H9 (cell line): ENCODE results near the gene BEGAIN. TPM values are rescaled to one million over a fixed set of nuclear protein-coding genes. Genes with fewer than 3 reads are reported as not detected.

ENCODE experiments used
- DNase-seq: peaks from one replicate; pipeline ENCODE4 v3.0.0-alpha.2; 2017
- H2AFZ ChIP-seq: one replicate; pipeline ENCODE4 v1.6.1; 2013; ENCODE audit warnings: mild to moderate bottlenecking, low read length, control low read depth, moderate library complexity
- H2AK5ac ChIP-seq: 2 replicates; pipeline ENCODE4 v1.6.1; 2013; ENCODE audit warnings: low read length, control low read depth, mixed read lengths; ENCODE audit not compliant: insufficient read length
- H2BK120ac ChIP-seq: one replicate; pipeline ENCODE4 v1.6.1; 2013; ENCODE audit warnings: low read depth, mild to moderate bottlenecking, low read length, control low read depth, inconsistent platforms; ENCODE audit not compliant: poor library complexity, severe bottlenecking
- H2BK12ac ChIP-seq: 2 replicates; pipeline ENCODE4 v1.6.1; 2013; ENCODE audit warnings: low read length, control low read depth, mixed read lengths, low read depth; ENCODE audit not compliant: insufficient read length
- H2BK15ac ChIP-seq: 2 replicates; pipeline ENCODE4 v1.6.1; 2013; ENCODE audit warnings: low read depth, low read length, control low read depth
- H2BK20ac ChIP-seq: one replicate; pipeline ENCODE4 v1.6.1; 2013; ENCODE audit warnings: low read depth, mild to moderate bottlenecking, low read length, control low read depth, inconsistent platforms; ENCODE audit not compliant: poor library complexity, severe bottlenecking
- H2BK5ac ChIP-seq: 2 replicates; pipeline ENCODE4 v1.6.1; 2013; ENCODE audit warnings: low read length, control low read depth, mixed read lengths; ENCODE audit not compliant: insufficient read length
- H3K14ac ChIP-seq: 2 replicates; pipeline ENCODE4 v1.6.1; 2013; ENCODE audit warnings: low read length, control low read depth; ENCODE audit not compliant: insufficient read depth
- H3K18ac ChIP-seq: 2 replicates; pipeline ENCODE4 v1.6.1; 2013; ENCODE audit warnings: low read depth, mild to moderate bottlenecking, mixed read lengths, low read length, control low read depth; ENCODE audit not compliant: insufficient read length
- H3K23ac ChIP-seq: 2 replicates; pipeline ENCODE4 v1.6.1; 2013; ENCODE audit warnings: low read length, control low read depth, mixed read lengths, low read depth; ENCODE audit not compliant: insufficient read length
- H3K23me2 ChIP-seq: 2 replicates; pipeline ENCODE4 v1.6.1; 2013; ENCODE audit warnings: low read depth, mild to moderate bottlenecking, mixed read lengths, low read length, control low read depth; ENCODE audit not compliant: insufficient read length, poor library complexity, severe bottlenecking
- H3K27ac ChIP-seq: 2 replicates; pipeline ENCODE4 v1.5.1; 2013; ENCODE audit warnings: low read length, control low read depth, mixed read lengths, low read depth; ENCODE audit not compliant: insufficient read length
- H3K27me3 ChIP-seq: 2 replicates; pipeline ENCODE4 v1.6.1; 2013; ENCODE audit warnings: low read length, control low read depth, inconsistent platforms; ENCODE audit not compliant: insufficient read depth
- H3K4ac ChIP-seq: 2 replicates; pipeline ENCODE4 v1.6.1; 2013; ENCODE audit warnings: low read depth, mild to moderate bottlenecking, control low read depth, inconsistent platforms, low read length, moderate library complexity
- H3K4me1 ChIP-seq: 2 replicates; pipeline ENCODE4 v1.6.1; 2013; ENCODE audit warnings: low read length, control low read depth, inconsistent platforms; ENCODE audit not compliant: insufficient read depth
- H3K4me2 ChIP-seq: 2 replicates; pipeline ENCODE4 v1.6.1; 2013; ENCODE audit warnings: low read length, control low read depth, mixed read lengths; ENCODE audit not compliant: insufficient read length, insufficient read depth
- H3K56ac ChIP-seq: 2 replicates; pipeline ENCODE4 v1.6.1; 2013; ENCODE audit warnings: low read depth, mild to moderate bottlenecking, mixed read lengths, low read length, control low read depth; ENCODE audit not compliant: insufficient read length
- H3K79me1 ChIP-seq: 2 replicates; pipeline ENCODE4 v1.6.1; 2013; ENCODE audit warnings: low read depth, mild to moderate bottlenecking, moderate library complexity, low read length, control low read depth, inconsistent platforms; ENCODE audit not compliant: insufficient read depth, poor library complexity, severe bottlenecking
- H3K79me2 ChIP-seq: 2 replicates; pipeline ENCODE4 v1.6.1; 2013; ENCODE audit warnings: low read length, control low read depth, inconsistent platforms; ENCODE audit not compliant: insufficient read depth
- H3K9ac ChIP-seq: 2 replicates; pipeline ENCODE4 v1.6.1; 2013; ENCODE audit warnings: low read length, control low read depth, mixed read lengths; ENCODE audit not compliant: insufficient read length; ENCODE audit errors: extremely low read depth
- H3K9me3 ChIP-seq: one replicate; pipeline ENCODE4 v1.6.1; 2013; ENCODE audit warnings: low read depth, low read length, inconsistent platforms; ENCODE audit not compliant: control insufficient read depth
- H3T11ph ChIP-seq: one replicate; pipeline ENCODE4 v1.6.1; 2013; ENCODE audit warnings: mild to moderate bottlenecking, low read length, control low read depth, inconsistent platforms
- H4K20me1 ChIP-seq: one replicate; pipeline ENCODE4 v1.6.1; 2013; ENCODE audit not compliant: control insufficient read depth, insufficient read length, insufficient read depth
- H4K5ac ChIP-seq: 2 replicates; pipeline ENCODE4 v1.6.1; 2013; ENCODE audit warnings: low read depth, mild to moderate bottlenecking, mixed read lengths, low read length, control low read depth; ENCODE audit not compliant: insufficient read length
- H4K8ac ChIP-seq: replicated peaks from 2 replicates; pipeline ENCODE4 v1.6.1; 2013; ENCODE audit warnings: low read length, control low read depth, mixed read lengths, low read depth; ENCODE audit not compliant: insufficient read length
- H4K91ac ChIP-seq: 2 replicates; pipeline ENCODE4 v1.6.1; 2013; ENCODE audit warnings: low read depth, mild to moderate bottlenecking, moderate library complexity, mixed read lengths, low read length, control low read depth; ENCODE audit not compliant: insufficient read length
- H3K27ac Mint-ChIP-seq, 3 experiments: 2 replicates in 2 of 3; 3 replicates in 1 of 3; pipeline ENCODE4 v1.8.0; 2020 to 2021; ENCODE audit warnings: mixed read lengths in 3 of 3, mild to moderate bottlenecking in 1 of 3, moderate library complexity in 1 of 3
- H3K27me3 Mint-ChIP-seq: 2 replicates; pipeline ENCODE4 v1.8.0; 2021; ENCODE audit warnings: low read depth, mild to moderate bottlenecking, moderate library complexity, mixed read lengths
- H3K36me3 Mint-ChIP-seq, 3 experiments: 2 replicates in 2 of 3; 3 replicates in 1 of 3; pipeline ENCODE4 v1.8.0; 2020 to 2021; ENCODE audit warnings: low read depth in 3 of 3, mixed read lengths in 3 of 3; ENCODE audit not compliant: insufficient read depth in 1 of 3
- H3K4me1 Mint-ChIP-seq, 2 experiments: 2 replicates each; pipeline ENCODE4 v1.8.0; 2020; ENCODE audit warnings: mixed read lengths in 2 of 2
- H3K4me3 Mint-ChIP-seq, 2 experiments: 2 replicates in 1 of 2; 3 replicates in 1 of 2; pipeline ENCODE4 v1.8.0; 2020 to 2021; ENCODE audit warnings: mild to moderate bottlenecking in 2 of 2, mixed read lengths in 2 of 2, moderate library complexity in 1 of 2
- H3K9me3 Mint-ChIP-seq, 2 experiments: 2 replicates in 1 of 2; 3 replicates in 1 of 2; pipeline ENCODE4 v1.8.0; 2020; ENCODE audit warnings: mild to moderate bottlenecking in 2 of 2, mixed read lengths in 2 of 2, moderate library complexity in 1 of 2
- WGBS: extraction: QIAGEN DNeasy Blood & Tissue Kit; methylation state at CpG from one replicate; pipeline ENCODE4 v1.1.7; 2013; ENCODE audit warnings: missing lambda C conversion rate, low lambda C conversion rate, mixed read lengths; ENCODE audit not compliant: insufficient read length; ENCODE audit errors: extremely low coverage; 5-methylcytosine and 5-hydroxymethylcytosine counted together
- total RNA-seq: library from RNA; stranded (reverse); gene quantifications from 2 replicates; pipeline ENCODE4 v1.2.1, GENCODE V29; 2021
- TF ChIP-seq, protein P1 (sequence below): fragments of 200-600 bp; sonication (generic); conservative IDR thresholded peaks from 3 replicates; pipeline ENCODE4 v1.8.0; 2021; ENCODE audit warnings: antibody characterized with exemption, mild to moderate bottlenecking

BEGAIN gene
- total RNA-seq, 1 experiment from 2014 or later: 2.6 TPM

DNA sequence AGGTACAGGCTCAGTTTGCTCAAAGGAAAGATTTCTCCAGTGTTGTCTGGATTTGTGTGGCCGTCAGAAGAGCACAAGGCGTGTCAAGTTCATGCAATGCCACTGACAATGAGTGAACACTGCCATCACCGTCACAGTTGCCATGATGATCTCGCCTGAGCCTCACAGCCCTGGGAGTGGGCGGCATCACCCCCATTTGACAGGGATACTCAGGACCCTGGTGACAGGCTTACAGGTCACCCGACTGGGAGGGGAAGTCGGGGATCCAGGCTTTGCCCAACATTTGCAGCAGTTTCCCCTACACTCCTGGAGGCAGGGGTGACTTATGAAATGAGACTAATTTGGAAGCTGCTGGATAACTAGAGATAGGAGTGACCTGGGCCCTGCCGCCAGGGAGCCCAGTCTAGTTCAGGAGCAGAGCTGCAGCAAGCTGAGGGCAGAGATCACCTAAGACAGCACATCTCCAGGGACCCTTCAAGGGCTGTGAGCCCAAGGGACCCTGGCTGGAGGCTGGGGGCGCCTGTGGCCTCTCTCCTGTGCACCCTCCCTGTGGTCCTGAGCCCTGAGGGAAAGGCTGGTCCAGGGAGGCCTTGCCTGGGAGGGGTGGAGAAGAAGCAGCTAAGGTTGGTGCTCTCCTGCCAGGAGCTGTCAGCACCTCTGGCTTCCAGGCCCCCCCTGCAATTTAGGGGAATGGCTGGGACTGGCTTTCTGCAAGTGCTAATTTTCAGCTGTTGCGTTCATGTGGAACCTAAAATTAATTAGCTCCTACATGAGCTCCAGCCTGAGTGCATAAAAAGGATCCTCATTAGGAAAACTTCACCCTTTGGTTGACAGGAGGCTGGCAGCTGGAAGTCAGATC lies 32.4 kb upstream of the BEGAIN start:
- H3K9me3 Mint-ChIP-seq: no peaks in the 10 kb centered on the region; a peak in 3 of 5 replicates
- Histone ChIP-seq H4K8ac (no peak overlapping the region), H4K5ac (no peak overlapping the region), H2BK120ac (no peak overlapping the region), H3K27ac (no peak overlapping the region), H3K23me2 (no peaks in the 10 kb centered on the region), H3K14ac (no peak overlapping the region), H3K79me2 (no peaks in the 10 kb centered on the region), H3K4ac (no peak overlapping the region), H3T11ph (no peak overlapping the region), H2BK20ac (no peak overlapping the region), H3K18ac (no peak overlapping the region), H3K9me3 (no peaks in the 10 kb centered on the region), H3K27me3 (no peaks in the 10 kb centered on the region), H2AFZ (no peak overlapping the region), H2AK5ac (no peak overlapping the region), H4K20me1 (no peaks in the 10 kb centered on the region), H3K4me2 (no peak overlapping the region), H3K79me1 (no peaks in the 10 kb centered on the region), H3K56ac (no peak overlapping the region), H3K23ac (no peak overlapping the region), H2BK12ac (no peak overlapping the region), H2BK15ac (no peak overlapping the region), H2BK5ac (no peak overlapping the region), H4K91ac (no peak overlapping the region), H3K4me1 (peaks cover 2% of the 10 kb centered on the region; the same call in 1 of the 2 replicates), H3K9ac (no peak overlapping the region)
- TF ChIP-seq, protein P1, sequence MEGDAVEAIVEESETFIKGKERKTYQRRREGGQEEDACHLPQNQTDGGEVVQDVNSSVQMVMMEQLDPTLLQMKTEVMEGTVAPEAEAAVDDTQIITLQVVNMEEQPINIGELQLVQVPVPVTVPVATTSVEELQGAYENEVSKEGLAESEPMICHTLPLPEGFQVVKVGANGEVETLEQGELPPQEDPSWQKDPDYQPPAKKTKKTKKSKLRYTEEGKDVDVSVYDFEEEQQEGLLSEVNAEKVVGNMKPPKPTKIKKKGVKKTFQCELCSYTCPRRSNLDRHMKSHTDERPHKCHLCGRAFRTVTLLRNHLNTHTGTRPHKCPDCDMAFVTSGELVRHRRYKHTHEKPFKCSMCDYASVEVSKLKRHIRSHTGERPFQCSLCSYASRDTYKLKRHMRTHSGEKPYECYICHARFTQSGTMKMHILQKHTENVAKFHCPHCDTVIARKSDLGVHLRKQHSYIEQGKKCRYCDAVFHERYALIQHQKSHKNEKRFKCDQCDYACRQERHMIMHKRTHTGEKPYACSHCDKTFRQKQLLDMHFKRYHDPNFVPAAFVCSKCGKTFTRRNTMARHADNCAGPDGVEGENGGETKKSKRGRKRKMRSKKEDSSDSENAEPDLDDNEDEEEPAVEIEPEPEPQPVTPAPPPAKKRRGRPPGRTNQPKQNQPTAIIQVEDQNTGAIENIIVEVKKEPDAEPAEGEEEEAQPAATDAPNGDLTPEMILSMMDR: no peak
- no CpG with 5 or more reads among the region's 10 CpGs for WGBS
- H3K27ac Mint-ChIP-seq: no peak overlapping the region
- H3K27me3 Mint-ChIP-seq: peaks cover 55% of the 10 kb centered on the region
- H3K4me3 Mint-ChIP-seq: no peak overlapping the region
- no peaks in the 10 kb centered on the region for H3K36me3 Mint-ChIP-seq
- peaks cover 11 to 15% of the 10 kb centered on the region in 2 experiments for H3K4me1 Mint-ChIP-seq
- DNase-seq: no peak
